Tibial artery (tissue), 4 donors: ENCODE measurements around the gene TGFA.

Source experiments
- DNase-seq, 2 donors: peaks; one replicate each; pipeline ENCODE4 v3.0.0-alpha.2; 2019
- H3K27ac ChIP-seq, 2 donors: fragments of 200-600 bp; sonication (generic) in 1 of 2; 1 replicate in 1 of 2; 2 replicates in 1 of 2; pipeline ENCODE4 v1.5.1; 2018 to 2019; ENCODE audit warnings: mild to moderate bottlenecking in 1 of 2
- H3K27me3 ChIP-seq, 2 donors: fragments of 200-600 bp; sonication (generic) in 1 of 2; one replicate each; pipeline versions ENCODE4 v1.5.1 to v1.6.0; 2016 to 2019
- H3K36me3 ChIP-seq, 3 donors: fragments of 200-600 bp; sonication (generic) in 2 of 3; one replicate each; pipeline ENCODE4 v1.5.1; 2016 to 2019; ENCODE audit warnings: mild to moderate bottlenecking in 2 of 3
- H3K4me1 ChIP-seq, 4 donors: fragments of 200-600 bp; sonication (generic) in 2 of 4; 1 replicate in 3 of 4; 2 replicates in 1 of 4; pipeline ENCODE4 v1.5.1; 2016 to 2019
- H3K4me3 ChIP-seq, 2 donors: fragments of 200-600 bp; sonication (generic) in 1 of 2; 1 replicate in 1 of 2; 2 replicates in 1 of 2; pipeline ENCODE4 v1.5.1; 2018 to 2019; ENCODE audit warnings: mild to moderate bottlenecking in 2 of 2
- H3K9me3 ChIP-seq, 3 donors: fragments of 200-600 bp; sonication (generic) in 1 of 3; one replicate each; pipeline ENCODE4 v1.5.1; 2016 to 2019
- CTCF ChIP-seq, 2 experiments: fragments of 200-600 bp in 1 of 2; fragments of 450-650 bp in 1 of 2; IDR thresholded peaks; one replicate each; pipeline ENCODE4 v1.5.1; 2017 to 2019; ENCODE audit warnings: antibody characterized with exemption in 2 of 2, mild to moderate bottlenecking in 1 of 2, moderate library complexity in 1 of 2
- intact Hi-C: fragments of 100-400 bp; cut with DNase I; formaldehyde crosslinking; loops from one replicate; pipeline ENCODE4 v1.15.0; 2023; ENCODE audit warnings: low total_unique reads

The TGFA gene

GRCh38 chr2:70566906-70567305, 13.3 kb upstream of the TGFA start:
- Histone ChIP-seq H3K4me1 (no peaks in the 10 kb centered on the region), H3K27me3 (peaks cover 0 to 2% of the 10 kb centered on the region in 2 donors), H3K36me3 (no peaks in the 10 kb centered on the region), H3K4me3 (no peak overlapping the region), H3K9me3 (no peaks in the 10 kb centered on the region), H3K27ac (no peak overlapping the region)
- no peak for TF ChIP-seq CTCF (IDR thresholded peaks at IDR 0.05)
- DNase-seq = no peak
- intact Hi-C loops = no loop called here

GRCh38 chr2:70566464-70566863, 12.8 kb upstream of the TGFA start:
- H3K9me3 ChIP-seq = no peaks in the 10 kb centered on the region
- H3K27me3 ChIP-seq = no peaks in the 10 kb centered on the region
- DNase-seq = no peak
- H3K36me3 ChIP-seq = no peaks in the 10 kb centered on the region
- TF ChIP-seq CTCF (IDR thresholded peaks at IDR 0.05) = no peak
- no peaks in the 10 kb centered on the region for H3K4me1 ChIP-seq
- intact Hi-C loops = no loop called here
- H3K27ac ChIP-seq = no peak overlapping the region
- H3K4me3 ChIP-seq = no peak overlapping the region

DNA sequence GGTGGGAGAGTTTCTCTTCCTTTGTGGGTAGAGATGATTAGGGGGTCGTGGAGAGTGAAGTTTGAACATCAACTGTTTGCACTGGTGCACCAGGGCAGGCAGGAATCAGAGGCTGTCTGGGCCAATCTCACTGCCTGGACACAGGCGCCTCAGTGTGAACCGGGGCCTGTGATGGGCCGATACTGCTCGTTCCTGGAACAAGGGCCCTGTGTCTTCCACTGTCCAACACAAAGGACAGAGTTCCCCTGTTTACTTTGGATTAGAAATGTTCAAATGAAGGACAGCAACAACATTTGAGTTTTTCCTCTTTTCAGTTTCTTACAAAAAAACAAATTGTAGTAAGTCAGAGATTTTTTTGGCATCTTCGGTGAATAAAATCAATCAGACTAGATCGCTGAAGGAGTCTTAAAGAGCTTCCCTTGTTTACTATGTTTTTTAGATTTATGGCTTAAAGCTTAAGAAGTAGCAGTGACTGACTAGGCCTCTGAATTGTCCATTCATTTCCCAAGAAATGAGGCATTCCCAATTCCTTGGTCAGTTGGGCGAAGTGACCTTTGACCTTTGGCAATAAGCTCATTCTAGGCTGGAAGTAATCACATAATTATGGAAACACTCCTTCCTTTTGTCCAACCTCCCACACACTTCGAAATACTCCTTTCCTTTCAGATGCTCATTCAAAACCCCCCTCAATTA, 11.6 kb upstream of the TGFA start:
- no peaks in the 10 kb centered on the region for H3K36me3 ChIP-seq
- H3K4me3 ChIP-seq = no peak overlapping the region
- no peaks in the 10 kb centered on the region for H3K27me3 ChIP-seq
- intact Hi-C loops = no loop called here
- H3K4me1 ChIP-seq = no peaks in the 10 kb centered on the region
- no peak for DNase-seq
- H3K27ac ChIP-seq = no peak overlapping the region
- H3K9me3 ChIP-seq = no peaks in the 10 kb centered on the region
- TF ChIP-seq CTCF (IDR thresholded peaks at IDR 0.05) = no peak

- Histone ChIP-seq H3K9me3 (no peaks in the 10 kb centered on the region), H3K27me3 (peaks cover 0 to 26% of the 10 kb centered on the region in 2 donors), H3K4me1 (no peaks in the 10 kb centered on the region), H3K27ac (no peak overlapping the region), H3K4me3 (no peak overlapping the region), H3K36me3 (no peaks in the 10 kb centered on the region)
- intact Hi-C loops = no loop called here
- TF ChIP-seq CTCF (IDR thresholded peaks at IDR 0.05) = no peak
- DNase-seq = no peak
These were observed 8.3 kb upstream of the TGFA start for GRCh38 chr2:70561893-70562292.

DNA sequence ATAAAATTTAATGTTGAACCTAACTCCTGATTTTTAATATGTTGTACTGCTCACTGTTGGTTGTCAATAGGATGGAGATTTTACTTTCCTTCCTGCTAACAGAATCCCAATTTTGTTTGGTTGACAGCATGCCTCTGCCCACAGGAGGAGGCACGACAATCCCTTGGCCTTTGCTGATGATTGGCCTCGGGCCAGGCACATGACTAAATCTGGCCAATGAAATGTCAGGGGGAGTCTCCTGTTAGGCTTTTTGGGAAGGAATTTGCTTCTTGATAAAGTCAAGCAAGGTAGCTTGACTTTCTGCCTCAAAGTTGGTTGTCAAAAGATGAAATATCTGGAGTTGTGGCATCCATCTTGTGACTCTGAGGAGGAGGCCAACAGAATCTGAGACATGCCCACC, 6.8 kb upstream of the TGFA start:
- no peaks in the 10 kb centered on the region for H3K36me3 ChIP-seq
- no peak for TF ChIP-seq CTCF (IDR thresholded peaks at IDR 0.05)
- H3K4me3 ChIP-seq = no peak overlapping the region
- H3K27ac ChIP-seq = no peak overlapping the region
- H3K9me3 ChIP-seq = no peaks in the 10 kb centered on the region
- no peaks in the 10 kb centered on the region for H3K4me1 ChIP-seq
- intact Hi-C loops = no loop called here
- H3K27me3 ChIP-seq = peaks cover 0 to 26% of the 10 kb centered on the region in 2 donors
- DNase-seq = no peak

DNA sequence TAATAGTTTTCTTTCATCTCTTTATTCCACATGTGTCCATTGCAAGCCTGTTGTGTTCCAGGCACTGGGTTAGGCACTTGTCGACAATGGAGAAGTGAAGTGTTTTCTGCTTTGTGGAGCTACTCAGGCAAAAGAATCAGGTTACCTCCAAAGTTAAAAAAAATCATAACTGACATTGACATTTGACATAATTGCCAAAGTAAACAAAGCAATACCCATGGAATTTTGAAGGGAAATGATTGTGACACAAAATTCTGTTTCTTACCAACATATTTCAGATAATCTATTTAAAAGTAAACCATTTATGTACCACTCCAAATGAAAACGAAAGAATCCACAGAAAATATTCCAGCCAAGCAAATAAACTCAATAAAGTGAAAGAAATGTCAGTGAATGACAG, 6.4 kb upstream of the TGFA start:
- H3K9me3 ChIP-seq = no peaks in the 10 kb centered on the region
- no peak overlapping the region for H3K27ac ChIP-seq
- no peak for DNase-seq
- H3K27me3 ChIP-seq = peaks cover 0 to 30% of the 10 kb centered on the region in 2 donors
- no peak overlapping the region for H3K4me3 ChIP-seq
- peaks cover 0 to 1% (median 0%) of the 10 kb centered on the region in 4 donors for H3K4me1 ChIP-seq
- no peak for TF ChIP-seq CTCF (IDR thresholded peaks at IDR 0.05)
- intact Hi-C loops = no loop called here
- no peaks in the 10 kb centered on the region for H3K36me3 ChIP-seq
